NCI-H2081 treated with DMSO at 0.1 percent for 48 hours (cell line): ENCODE results near the gene FITM1.

Experiments used
- DNase-seq: peaks from one replicate; lab custom pipeline; 2025; lab: John Stamatoyannopoulos, UW

The FITM1 gene

DNA sequence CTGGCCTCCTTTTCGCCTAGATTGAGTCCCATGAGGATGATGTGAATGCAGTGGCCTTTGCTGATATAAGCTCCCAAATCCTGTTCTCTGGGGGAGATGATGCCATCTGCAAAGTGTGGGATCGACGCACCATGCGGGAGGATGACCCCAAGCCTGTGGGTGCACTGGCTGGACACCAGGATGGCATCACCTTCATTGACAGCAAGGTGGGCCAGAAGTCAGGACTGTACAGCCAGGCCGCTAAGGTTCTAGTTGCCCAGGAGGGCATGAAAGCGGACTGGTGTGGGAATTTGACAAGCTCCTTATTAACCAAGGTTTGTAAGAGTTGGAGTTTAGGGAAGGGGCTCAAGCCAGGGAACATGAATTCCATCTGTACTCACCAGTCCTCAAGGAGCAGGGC is 10.8 kb upstream of the FITM1 start:
- DNase-seq: no peak

DNA sequence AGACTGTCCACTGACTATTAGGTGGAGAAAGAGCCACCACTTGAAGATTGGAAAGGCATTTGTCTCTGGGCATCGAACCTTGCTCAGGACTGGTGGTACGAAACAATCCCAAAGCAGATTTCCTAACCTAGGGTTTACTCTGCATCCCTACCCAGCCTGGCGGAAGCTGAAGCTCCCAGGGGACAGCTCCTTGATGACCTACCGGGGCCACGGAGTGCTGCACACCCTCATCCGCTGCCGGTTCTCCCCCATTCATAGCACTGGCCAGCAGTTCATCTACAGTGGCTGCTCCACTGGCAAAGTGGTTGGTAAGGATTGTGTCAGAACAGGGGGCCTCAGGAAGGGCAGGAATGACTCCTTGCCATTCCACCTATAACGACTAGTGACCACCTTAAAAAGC is 9.2 kb upstream of the FITM1 start:
- DNase-seq: no peak

DNA sequence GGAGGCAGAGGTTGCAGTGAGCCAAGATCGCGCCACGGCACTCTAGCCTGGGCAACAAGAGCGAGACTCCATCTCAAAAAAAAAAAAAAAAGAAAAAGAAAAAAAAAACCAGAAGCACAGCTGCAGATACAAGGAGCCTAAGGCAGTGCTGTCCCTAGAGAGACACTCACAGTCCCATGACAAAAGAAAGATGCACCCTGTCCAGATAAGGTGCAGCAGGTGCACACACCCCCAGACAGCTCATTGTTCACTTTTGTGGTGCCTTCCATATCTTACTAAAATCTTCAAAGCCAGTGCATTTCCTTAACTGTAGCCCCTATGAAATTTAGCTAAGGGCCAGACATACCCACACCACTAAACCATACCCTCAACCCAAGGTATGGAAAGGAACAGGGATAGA is 8.0 kb upstream of the FITM1 start:
- DNase-seq: no peak

DNA sequence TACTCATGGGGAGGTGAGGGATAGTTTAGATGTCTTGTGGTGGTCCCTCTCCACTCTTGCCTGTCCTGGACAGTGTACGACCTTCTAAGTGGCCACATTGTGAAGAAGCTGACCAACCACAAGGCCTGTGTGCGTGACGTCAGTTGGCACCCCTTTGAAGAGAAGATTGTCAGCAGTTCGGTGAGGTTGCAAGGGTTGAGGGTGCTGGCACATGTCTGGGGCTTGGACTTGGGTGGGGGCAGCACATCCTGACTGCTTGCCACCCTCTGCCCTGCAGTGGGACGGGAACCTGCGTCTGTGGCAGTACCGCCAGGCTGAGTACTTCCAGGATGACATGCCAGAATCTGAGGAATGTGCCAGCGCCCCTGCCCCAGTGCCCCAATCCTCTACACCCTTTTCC is 7.6 kb upstream of the FITM1 start:
- DNase-seq: no peak

DNA sequence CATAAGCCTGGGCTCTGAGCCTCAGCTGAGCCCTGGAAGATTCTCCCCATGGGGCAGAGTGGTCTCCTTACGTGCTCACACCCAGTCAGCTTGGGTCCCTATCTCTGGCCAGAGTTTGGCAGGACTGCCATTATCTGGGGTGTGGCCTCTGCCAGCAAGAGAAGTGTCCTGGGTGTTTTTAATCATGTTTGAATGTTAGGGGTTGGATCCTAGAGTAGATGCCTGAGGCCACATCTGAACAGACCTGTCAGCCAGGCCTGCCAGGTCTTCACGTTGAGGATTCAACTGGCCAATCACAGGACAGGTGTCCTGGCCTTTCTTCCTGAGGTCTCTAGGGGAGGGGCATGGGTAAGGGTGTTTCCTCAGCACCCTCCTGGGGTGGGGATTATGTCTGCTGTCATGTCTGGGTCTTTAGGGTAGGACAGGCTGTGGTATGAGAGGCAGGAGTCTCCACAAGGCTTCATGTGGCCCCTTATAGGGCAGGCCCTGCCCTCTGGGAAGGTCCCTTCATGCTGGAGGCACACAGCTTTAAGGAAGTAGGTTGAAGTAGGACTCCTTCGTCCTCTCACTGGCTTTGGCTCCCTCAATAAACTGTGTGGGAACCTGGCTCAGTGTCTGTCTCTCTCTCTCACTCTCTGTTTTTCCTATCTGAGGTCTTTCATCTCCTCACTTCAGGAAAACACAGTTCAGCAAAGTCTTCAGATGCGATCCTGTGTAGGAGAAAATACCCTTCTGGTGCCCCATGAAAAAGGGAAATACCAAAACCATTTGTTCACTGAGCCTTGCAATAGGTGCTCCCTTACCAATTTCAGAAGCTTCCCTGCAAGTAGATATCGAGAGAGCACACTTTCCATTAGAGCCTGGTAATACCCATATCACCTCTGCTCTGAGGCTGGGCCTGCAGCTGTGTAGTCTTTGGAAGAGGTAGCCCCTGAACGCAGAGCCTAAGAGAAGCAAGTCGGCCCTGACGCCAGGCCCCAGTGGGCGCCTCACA is 6.7 kb upstream of the FITM1 start:
- no peak for DNase-seq

DNA sequence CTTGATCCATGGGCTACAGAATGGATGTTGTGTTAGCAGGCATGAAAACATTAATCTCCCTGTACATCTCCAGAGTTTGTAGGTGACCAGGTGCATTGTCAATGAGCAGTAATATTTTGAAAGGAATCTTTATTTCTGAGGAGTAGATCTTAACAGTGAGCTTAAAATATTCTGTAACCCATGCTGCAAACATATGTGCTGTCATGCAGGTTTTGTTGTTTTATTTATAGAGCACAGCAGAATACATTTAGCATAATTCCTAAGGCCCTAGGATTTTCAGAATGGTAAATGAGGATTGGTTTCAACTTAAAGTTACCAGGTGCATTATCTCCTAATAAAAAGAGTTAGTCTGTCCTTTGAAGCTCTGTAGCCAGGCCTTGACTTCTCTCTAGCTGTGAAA is 3.5 kb upstream of the FITM1 start:
- DNase-seq: no peak

DNA sequence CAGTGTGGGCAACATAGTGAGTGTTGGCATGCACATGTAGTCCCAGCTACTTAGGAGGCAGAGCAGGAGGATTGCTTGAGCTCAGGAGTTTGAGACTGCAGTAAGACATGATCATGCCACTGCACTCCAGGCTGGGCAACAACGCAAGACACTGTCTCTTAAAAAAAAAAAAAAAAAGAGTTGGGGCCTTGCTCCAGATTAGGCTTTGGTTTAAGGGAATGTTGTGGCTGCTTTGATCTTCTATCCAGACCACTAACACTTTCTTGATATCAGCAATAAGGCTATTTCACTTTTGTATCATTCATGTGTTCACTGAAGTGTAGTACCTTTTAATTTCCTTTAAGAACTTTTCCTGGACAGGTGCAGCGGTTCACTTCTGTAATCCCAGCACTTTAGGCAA is 2.8 kb upstream of the FITM1 start:
- no peak for DNase-seq

DNA sequence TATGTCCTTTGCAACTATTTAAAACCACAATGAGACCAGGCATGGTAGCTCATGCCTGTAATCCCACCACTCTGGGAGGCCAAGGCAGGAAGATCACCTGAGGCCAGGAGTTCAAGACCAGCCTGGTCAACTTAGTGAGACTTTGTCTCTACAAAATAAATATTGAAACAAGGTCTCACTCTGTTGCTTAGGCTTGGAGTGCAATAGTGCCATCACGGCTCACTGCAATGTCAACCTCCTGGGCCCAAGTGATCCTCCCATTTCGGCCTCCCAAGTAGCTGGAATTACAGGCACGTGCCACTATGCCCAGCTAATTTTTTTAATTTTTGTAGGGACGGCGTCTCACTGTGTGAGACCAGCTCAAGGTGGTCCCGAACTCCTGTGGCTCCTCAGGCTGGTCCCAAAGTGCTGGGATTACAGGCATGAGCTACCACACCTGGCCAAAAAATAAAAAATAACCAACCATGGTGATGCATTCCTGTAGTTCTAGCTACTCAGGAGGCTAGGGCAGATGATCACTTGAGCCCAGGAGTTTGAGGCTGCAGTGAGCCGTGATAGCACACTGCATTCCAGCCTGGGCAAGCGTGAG is 955 bp upstream of the FITM1 start:
- DNase-seq: no peak

DNA sequence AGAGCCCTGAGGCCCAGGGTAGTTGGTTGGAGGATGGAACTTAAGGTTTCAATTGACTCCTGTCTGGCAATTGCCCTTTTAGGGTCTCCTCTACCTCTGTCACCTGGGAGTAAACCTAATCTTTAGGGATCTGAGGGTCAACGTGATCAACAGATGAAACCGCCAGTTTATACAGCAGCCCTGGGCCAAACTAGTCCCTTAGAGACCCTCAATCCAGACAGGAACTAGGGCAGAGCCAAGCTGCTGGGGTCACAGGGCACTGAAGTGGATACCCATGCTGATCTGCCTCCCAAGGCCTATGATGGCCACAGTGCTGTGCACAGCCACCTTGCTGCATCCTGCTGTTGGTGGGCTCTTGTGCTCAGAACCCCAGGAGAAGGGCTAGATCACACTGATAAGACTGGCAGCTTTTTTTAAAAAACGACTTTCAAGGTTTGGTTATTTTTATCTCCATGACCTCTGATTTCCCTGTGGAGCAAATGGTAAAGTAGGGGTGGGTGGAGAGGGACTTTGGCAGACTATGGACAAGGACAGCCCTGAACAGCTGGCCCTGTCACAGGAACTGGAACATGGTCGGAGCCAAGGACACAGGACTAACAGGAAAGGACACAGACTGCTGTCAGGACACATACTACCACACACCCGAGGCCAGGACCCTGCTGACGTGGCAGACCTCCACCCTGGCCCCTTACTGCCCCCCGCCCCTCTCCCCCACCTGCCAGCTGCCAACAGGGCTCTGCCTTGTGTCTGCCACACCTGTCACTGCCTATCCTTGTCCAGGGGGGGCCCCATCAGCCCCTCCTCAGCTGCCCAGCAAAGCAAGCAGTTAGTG is 474 bp downstream of the FITM1 start:
- no peak for DNase-seq

DNA sequence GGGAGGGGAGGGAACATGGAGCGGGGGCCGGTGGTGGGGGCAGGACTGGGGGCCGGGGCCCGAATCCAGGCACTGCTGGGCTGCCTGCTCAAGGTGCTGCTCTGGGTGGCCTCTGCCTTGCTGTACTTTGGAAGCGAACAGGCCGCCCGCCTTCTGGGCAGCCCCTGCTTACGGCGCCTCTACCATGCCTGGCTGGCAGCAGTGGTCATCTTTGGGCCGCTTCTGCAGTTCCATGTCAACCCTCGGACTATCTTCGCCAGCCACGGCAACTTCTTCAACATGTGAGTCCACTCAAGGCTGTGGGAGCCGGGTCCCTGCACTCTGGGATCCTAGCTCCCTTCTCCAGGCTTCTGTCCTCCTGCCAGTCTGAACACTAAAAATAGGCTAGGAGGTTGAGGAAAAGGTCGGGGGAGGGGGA is 1.1 kb downstream of the FITM1 start:
- DNase-seq: no peak

DNA sequence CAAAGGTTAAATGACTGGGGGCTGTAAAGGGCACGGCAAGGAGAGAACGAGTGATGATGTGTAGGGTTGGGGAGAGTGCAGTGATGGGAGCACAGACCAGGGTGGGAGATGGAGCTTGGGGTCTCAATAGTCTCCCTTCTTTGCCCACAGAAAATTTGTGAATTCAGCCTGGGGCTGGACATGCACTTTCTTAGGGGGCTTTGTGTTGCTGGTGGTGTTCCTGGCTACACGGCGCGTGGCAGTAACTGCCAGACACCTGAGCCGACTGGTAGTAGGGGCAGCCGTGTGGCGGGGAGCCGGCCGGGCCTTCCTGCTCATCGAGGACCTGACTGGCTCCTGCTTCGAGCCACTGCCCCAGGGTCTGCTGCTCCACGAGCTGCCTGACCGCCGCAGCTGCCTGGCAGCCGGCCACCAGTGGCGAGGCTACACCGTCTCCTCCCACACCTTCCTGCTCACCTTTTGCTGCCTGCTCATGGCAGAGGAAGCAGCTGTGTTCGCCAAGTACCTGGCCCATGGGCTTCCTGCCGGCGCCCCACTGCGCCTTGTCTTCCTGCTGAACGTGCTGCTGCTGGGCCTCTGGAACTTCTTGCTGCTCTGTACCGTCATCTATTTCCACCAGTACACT is 1.7 kb downstream of the FITM1 start:
- DNase-seq: peak; percentile 21

DNA sequence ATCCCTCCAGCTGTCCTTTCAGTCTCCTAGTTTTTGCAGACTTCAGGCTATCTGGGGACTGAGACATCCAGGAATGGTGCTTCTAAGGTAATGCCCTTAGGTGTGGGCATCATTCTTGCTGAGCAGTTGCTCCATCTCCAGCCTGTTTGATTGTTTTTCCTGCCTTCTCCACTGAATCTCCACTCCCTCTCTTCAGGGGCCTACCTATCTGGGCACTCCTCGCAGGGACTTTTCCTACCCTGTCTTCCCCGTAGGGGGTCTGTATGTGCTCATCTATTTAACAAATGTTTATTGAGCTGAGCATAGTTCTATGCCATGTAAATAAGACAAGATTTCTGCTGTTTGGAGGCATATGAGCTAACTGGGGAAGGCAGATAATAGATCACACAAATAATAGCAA is 2.5 kb downstream of the FITM1 start:
- DNase-seq: no peak

DNA sequence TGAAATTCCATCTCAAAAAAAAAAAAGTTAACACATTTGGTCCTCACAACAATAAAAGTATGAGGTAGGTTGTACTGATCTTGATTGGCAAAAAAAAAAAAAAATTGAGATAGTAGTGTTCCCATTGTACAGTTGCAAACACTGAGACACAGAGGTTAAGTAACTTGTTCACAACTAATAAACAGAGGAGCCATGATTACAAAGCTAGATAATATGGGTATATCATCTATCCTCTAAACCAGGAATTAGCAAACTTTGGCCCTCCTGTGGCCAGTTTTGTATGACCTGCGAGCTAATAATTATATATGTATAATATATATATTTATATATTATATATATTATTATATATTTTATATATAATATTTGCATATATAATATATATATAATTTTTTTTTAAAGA is 3.3 kb downstream of the FITM1 start:
- DNase-seq: no peak

DNA sequence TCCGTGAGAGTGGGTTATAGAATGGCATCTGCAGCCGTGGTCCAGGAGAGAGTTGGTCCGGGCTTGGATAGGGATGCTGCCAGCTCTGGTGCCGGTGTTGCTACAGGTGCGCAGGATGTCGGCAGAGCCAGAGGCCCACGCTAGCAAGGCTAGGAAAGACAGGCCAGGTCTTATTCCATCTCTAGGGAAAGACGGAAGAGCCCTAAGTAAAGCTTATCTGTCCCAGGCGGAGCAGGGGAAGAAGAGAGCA is 5.0 kb downstream of the FITM1 start:
- no peak for DNase-seq

DNA sequence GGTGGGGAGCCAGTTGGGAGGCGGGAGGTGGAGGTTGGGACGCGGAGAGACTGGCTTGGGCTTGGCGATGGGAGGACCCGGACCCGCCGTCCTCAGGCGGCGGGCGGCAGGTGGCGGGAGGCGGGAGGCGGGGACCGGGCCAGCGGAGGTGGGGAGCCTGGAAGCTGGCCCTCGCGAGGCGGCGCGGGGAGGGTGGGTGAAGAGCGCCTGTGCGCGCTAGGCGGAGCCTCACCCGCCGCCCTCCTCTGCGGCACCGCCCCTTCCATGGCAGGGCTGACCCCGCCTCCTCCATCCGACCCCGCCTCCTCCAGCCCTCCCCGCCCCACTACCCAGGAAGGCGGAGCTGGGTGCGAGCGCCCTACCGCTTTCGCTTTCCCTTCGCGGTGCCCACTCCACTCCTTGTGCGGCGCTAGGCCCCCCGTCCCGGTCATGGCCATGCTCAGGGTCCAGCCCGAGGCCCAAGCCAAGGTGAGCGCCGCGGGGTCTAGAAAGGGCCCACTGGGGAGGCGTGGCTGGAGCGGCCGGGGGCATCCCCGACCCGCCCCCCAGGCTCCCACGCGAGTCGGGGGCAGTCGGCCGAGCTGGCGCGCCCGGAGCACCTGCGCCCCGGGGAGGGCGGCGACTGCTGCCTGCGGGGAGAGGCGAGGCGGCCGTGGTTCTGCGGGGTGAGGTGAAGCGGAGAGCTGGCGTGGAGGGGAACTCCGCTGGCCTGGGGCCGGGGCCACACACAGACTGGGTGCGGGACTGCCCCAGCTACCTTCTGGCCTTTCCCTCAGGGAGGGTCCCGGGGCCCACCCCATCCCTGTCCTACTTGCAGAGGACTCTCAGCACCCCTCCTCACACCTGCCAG is 5.6 kb downstream of the FITM1 start, which contains the start of gene PSME1:
TSS of gene PSME1 (plus strand) at position 361 of the 850 bp plus-strand sequence. CDS start at position 430, 69 bp downstream.
- DNase-seq: peak; percentile 51

DNA sequence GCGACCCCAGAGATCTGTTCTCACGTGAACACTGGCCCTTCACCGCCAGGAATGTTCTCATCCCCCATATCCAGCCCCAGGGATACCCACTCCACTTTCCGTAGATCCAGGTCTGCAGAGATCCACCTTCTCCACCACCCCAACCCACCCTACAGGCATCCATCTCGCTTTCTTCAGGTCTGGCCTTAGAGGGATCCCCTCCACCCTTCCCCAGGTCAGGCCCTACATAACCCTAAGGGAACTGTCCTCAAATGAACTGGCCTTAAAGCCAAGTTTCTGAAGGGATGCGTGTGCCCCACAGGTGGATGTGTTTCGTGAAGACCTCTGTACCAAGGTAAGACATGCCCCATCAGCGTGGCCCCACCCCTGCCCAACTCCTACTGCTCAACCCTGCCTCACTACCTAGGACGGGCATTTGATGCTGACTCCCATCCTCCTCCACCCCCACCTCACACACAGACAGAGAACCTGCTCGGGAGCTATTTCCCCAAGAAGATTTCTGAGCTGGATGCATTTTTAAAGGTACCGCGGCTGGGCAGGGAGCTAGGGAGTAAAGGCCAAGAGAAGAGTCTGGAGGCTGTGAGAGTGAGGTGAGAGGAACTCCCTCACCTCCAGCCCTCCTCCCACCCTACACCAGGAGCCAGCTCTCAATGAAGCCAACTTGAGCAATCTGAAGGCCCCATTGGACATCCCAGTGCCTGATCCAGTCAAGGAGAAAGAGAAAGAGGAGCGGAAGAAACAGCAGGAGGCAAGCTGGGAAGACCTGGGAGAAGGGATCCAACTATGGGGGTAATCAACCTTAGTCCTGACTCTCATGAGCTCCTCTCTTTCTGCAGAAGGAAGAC is 6.4 kb downstream of the FITM1 start:
- DNase-seq: no peak

DNA sequence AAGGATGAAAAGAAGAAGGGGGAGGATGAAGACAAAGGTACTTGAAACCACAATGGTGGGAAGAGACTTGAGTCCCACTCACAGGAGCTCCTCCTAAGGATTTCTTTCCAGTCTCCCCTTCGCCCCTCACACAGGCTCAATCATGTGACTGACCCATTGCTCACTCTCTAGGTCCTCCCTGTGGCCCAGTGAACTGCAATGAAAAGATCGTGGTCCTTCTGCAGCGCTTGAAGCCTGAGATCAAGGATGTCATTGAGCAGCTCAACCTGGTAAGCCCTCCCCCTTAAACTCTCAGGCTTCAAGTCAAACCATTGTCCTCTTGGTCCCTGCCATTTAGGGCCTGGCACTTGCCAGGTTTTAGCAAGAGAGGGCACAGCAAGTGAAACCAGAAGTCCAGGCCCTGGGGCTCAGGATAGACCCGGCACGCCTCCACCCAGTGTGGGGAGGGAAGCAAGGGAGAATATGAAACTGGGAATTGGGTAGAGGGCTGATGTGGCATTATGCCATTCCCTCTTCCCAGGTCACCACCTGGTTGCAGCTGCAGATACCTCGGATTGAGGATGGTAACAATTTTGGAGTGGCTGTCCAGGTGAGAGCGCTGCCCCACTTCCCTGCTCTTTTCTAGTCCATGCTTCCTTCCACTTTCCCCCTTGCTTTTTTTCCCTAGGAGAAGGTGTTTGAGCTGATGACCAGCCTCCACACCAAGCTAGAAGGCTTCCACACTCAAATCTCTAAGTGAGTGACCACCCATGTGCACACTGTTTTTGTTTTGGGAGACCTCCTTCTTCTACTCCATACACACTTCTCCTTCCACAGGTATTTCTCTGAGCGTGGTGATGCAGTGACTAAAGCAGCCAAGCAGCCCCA is 7.3 kb downstream of the FITM1 start:
- no peak for DNase-seq

DNA sequence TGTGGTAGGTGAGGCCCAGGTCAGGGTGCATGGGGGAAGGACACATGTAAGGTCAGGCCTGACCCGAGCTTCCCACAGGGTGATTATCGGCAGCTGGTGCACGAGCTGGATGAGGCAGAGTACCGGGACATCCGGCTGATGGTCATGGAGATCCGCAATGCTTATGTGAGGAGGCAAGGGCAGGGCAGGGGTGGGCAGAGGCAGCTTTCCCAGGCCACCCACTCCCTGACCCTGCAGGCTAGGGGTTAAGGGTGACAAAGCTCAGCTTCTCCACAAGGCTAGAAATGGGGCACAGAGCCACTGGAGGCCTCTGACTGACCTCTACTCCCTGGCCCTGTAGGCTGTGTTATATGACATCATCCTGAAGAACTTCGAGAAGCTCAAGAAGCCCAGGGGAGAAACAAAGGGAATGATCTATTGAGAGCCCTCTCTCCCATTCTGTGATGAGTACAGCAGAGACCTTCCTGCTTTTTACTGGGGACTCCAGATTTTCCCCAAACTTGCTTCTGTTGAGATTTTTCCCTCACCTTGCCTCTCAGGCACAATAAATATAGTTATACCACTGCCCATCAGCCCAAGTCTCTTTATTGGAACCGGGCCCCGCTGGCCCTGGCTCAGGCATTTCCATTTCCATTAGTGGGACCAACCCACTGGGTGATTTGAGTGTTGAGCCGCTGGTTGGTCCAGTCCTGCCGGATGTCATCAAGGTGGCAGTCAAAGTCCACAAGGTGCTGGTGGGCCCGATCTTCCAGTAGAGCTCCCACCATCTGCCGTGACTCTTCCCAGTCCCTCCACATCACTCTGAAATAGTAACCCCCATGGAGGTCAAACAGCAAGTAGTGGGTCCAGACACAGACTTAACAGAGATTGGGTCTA is 8.2 kb downstream of the FITM1 start:
- no peak for DNase-seq
